ENCODE measurements around the gene TIMMDC1. TPM values are rescaled to one million over a fixed set of nuclear protein-coding genes. Genes with fewer than 3 reads are reported as not detected.
A peak's percentile ranks its signal among the peaks of the same experiment; 100 is the strongest.

The TIMMDC1 gene
- total RNA-seq = 211 TPM
- long read RNA-seq, transcript TIMMDC1-208 (7 exons, 2,394 nt) = major isoform, 136 of 157 reads
- long read RNA-seq, partial matches to known transcripts = 5 of 157 reads
- long read RNA-seq, other reads (novel, unspliced or antisense) = 15 of 157 reads

- intact Hi-C loops (cut with DNase I) = loop anchor here (1.0 to 5.0 kb wide), 2 partner anchors 35 to 179 kb away; partner anchors contain the start of genes COX17 and TMEM39A
Observed at GRCh38 chr3:119498186-119499011, at the start of gene TIMMDC1. TIMMDC1 (plus strand) TSS chr3:119498547; CDS start chr3:119498734, 187 bp downstream.

GRCh38 chr3:119453822-119454221, 44.5 kb upstream of the TIMMDC1 start:
- no peak for DNase-seq (ENCODE audit: low spot score)
- intact Hi-C loops (cut with DNase I) = no loop called here

More at GRCh38 chr3:119498186-119499011, at the start of gene TIMMDC1:
- DNase-seq (ENCODE audit: low spot score) = peak; percentile 99

- DNase-seq (ENCODE audit: low spot score) = no peak
Observed at GRCh38 chr3:119456469-119456868, 41.9 kb upstream of the TIMMDC1 start.

GRCh38 chr3:119457246-119457645, 41.1 kb upstream of the TIMMDC1 start:
- DNase-seq (ENCODE audit: low spot score) = no peak
- intact Hi-C loops (cut with DNase I) = no loop called here

More at GRCh38 chr3:119456469-119456868, 41.9 kb upstream of the TIMMDC1 start:
- intact Hi-C loops (cut with DNase I) = no loop called here

GRCh38 chr3:119463171-119464169, 34.9 kb upstream of the TIMMDC1 start, which contains the start of gene TMEM39A:
TMEM39A (minus strand) TSS chr3:119463615; CDS start chr3:119462074, 1,541 bp downstream.
- intact Hi-C loops (cut with DNase I) = loop anchor here (1.0 to 10.0 kb wide), 3 partner anchors 35 to 211 kb away; partner anchors contain the start of genes COX17 and TIMMDC1
- peak; percentile 100 for DNase-seq (ENCODE audit: low spot score)

GRCh38 chr3:119468041-119468440, 30.3 kb upstream of the TIMMDC1 start:
- intact Hi-C loops (cut with DNase I) = loop anchor here (5.0 to 10.0 kb wide), 2 partner anchors 171 to 207 kb away; partner anchors contain the start of gene COX17
- no peak for DNase-seq (ENCODE audit: low spot score)

- no peak for DNase-seq (ENCODE audit: low spot score)
- intact Hi-C loops (cut with DNase I) = loop anchor here (5.0 to 10.0 kb wide), 2 partner anchors 172 to 205 kb away; partner anchors contain the start of gene COX17
Observed at GRCh38 chr3:119469418-119470189, 28.7 kb upstream of the TIMMDC1 start.

GRCh38 chr3:119470866-119471265, 27.5 kb upstream of the TIMMDC1 start:
- intact Hi-C loops (cut with DNase I) = no loop called here
- DNase-seq (ENCODE audit: low spot score) = no peak

- no peak for DNase-seq (ENCODE audit: low spot score)
- intact Hi-C loops (cut with DNase I) = no loop called here
Observed at GRCh38 chr3:119481079-119481478, 17.3 kb upstream of the TIMMDC1 start.

- DNase-seq (ENCODE audit: low spot score) = no peak
- intact Hi-C loops (cut with DNase I) = no loop called here
Observed at GRCh38 chr3:119483101-119483500, 15.2 kb upstream of the TIMMDC1 start.

- intact Hi-C loops (cut with DNase I) = no loop called here
- no peak for DNase-seq (ENCODE audit: low spot score)
Observed at GRCh38 chr3:119485563-119485962, 12.8 kb upstream of the TIMMDC1 start.

GRCh38 chr3:119490153-119490552, 8.2 kb upstream of the TIMMDC1 start:
- DNase-seq (ENCODE audit: low spot score) = no peak
- intact Hi-C loops (cut with DNase I) = no loop called here

- intact Hi-C loops (cut with DNase I) = no loop called here
- no peak for DNase-seq (ENCODE audit: low spot score)
Observed at GRCh38 chr3:119492128-119492527, 6.2 kb upstream of the TIMMDC1 start.

GRCh38 chr3:119492810-119493209, 5.5 kb upstream of the TIMMDC1 start:
- no peak for DNase-seq (ENCODE audit: low spot score)
- intact Hi-C loops (cut with DNase I) = no loop called here

- DNase-seq (ENCODE audit: low spot score) = no peak
- intact Hi-C loops (cut with DNase I) = no loop called here
Observed at GRCh38 chr3:119494597-119494996, 3.8 kb upstream of the TIMMDC1 start.

- no peak for DNase-seq (ENCODE audit: low spot score)
- intact Hi-C loops (cut with DNase I) = loop anchor here (1.0 to 5.0 kb wide), 2 partner anchors 35 to 179 kb away; partner anchors contain the start of genes COX17 and TMEM39A
Observed at GRCh38 chr3:119497820-119498185, 544 bp upstream of the TIMMDC1 start.

GRCh38 chr3:119500265-119500664, 1.9 kb downstream of the TIMMDC1 start:
- intact Hi-C loops (cut with DNase I) = no loop called here
- DNase-seq (ENCODE audit: low spot score) = no peak

- intact Hi-C loops (cut with DNase I) = no loop called here
- no peak for DNase-seq (ENCODE audit: low spot score)
Observed at GRCh38 chr3:119500901-119501300, 2.6 kb downstream of the TIMMDC1 start.

- DNase-seq (ENCODE audit: low spot score) = no peak
- intact Hi-C loops (cut with DNase I) = no loop called here
Observed at GRCh38 chr3:119506631-119507030, 8.3 kb downstream of the TIMMDC1 start.

Data from cardiac septum (tissue), 1 donor.